HL-60 (cell line): ENCODE measurements around the gene PPM1A.

Experiments used
- DNase-seq, 2 experiments: peaks; one replicate each; pipeline ENCODE4 v3.0.0-alpha.2; 2010 to 2020; ENCODE audit warnings: low read depth in 1 of 2, low spot score in 1 of 2
- H3K27ac ChIP-seq: fragments of 250-450 bp; sonication (Bioruptor Pico); replicated peaks from 2 replicates; pipeline ENCODE4 v1.5.1; 2020; ENCODE audit warnings: mild to moderate bottlenecking, moderate library complexity
- H3K27me3 ChIP-seq: fragments of 250-450 bp; sonication (Bioruptor Pico); 2 replicates; pipeline ENCODE4 v1.5.1; 2021; ENCODE audit warnings: mild to moderate bottlenecking, moderate library complexity; ENCODE audit not compliant: insufficient read depth, poor library complexity, severe bottlenecking
- H3K4me3 ChIP-seq: replicated peaks from 2 replicates; pipeline ENCODE4 v1.5.1; 2011; ENCODE audit warnings: mild to moderate bottlenecking, control low read depth, low read length; ENCODE audit not compliant: insufficient read depth
- GABPA ChIP-seq: IDR thresholded peaks from 2 replicates; pipeline ENCODE4 v1.6.1; 2012; ENCODE audit warnings: low read depth
- POLR2AphosphoS5 ChIP-seq: IDR thresholded peaks from 2 replicates; pipeline ENCODE4 v1.6.1; 2012; ENCODE audit warnings: low read depth
- SPI1 ChIP-seq: IDR thresholded peaks from 2 replicates; pipeline ENCODE4 v1.6.1; 2012; ENCODE audit warnings: low read depth, mild to moderate bottlenecking, borderline replicate concordance
- TF ChIP-seq, protein P1 (sequence below): IDR thresholded peaks from 2 replicates; pipeline ENCODE4 v1.6.1; 2012; ENCODE audit warnings: low read depth; ENCODE audit not compliant: insufficient replicate concordance
- TF ChIP-seq, protein P2 (sequence below): IDR thresholded peaks from one replicate; pipeline ENCODE4 v1.5.1; 2011; ENCODE audit warnings: low read length, control low read depth, inconsistent platforms; ENCODE audit not compliant: insufficient read depth

PPM1A gene

DNA sequence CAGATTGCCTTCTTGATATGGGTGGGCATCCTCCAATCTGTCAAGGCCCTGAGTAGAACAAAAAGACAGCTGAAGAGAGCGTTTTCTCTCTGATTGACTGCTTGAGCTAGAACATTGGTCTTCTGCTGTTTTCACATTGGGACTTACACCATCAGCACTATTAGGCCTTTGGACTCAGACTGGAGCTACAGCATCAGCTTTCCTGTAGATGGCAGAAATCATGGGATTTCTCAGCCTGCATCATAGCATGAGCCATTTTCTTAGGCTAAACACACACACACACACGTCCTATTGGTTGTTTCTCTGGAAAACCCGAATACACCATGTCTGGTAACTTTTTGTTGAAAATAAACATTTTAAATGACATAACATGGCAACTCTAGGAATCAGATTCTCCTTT lies 15.8 kb upstream of the PPM1A start:
- TF ChIP-seq GABPA = no peak
- TF ChIP-seq, protein P1, sequence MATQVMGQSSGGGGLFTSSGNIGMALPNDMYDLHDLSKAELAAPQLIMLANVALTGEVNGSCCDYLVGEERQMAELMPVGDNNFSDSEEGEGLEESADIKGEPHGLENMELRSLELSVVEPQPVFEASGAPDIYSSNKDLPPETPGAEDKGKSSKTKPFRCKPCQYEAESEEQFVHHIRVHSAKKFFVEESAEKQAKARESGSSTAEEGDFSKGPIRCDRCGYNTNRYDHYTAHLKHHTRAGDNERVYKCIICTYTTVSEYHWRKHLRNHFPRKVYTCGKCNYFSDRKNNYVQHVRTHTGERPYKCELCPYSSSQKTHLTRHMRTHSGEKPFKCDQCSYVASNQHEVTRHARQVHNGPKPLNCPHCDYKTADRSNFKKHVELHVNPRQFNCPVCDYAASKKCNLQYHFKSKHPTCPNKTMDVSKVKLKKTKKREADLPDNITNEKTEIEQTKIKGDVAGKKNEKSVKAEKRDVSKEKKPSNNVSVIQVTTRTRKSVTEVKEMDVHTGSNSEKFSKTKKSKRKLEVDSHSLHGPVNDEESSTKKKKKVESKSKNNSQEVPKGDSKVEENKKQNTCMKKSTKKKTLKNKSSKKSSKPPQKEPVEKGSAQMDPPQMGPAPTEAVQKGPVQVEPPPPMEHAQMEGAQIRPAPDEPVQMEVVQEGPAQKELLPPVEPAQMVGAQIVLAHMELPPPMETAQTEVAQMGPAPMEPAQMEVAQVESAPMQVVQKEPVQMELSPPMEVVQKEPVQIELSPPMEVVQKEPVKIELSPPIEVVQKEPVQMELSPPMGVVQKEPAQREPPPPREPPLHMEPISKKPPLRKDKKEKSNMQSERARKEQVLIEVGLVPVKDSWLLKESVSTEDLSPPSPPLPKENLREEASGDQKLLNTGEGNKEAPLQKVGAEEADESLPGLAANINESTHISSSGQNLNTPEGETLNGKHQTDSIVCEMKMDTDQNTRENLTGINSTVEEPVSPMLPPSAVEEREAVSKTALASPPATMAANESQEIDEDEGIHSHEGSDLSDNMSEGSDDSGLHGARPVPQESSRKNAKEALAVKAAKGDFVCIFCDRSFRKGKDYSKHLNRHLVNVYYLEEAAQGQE = no peak
- TF ChIP-seq POLR2AphosphoS5 = no peak
- TF ChIP-seq, protein P2, sequence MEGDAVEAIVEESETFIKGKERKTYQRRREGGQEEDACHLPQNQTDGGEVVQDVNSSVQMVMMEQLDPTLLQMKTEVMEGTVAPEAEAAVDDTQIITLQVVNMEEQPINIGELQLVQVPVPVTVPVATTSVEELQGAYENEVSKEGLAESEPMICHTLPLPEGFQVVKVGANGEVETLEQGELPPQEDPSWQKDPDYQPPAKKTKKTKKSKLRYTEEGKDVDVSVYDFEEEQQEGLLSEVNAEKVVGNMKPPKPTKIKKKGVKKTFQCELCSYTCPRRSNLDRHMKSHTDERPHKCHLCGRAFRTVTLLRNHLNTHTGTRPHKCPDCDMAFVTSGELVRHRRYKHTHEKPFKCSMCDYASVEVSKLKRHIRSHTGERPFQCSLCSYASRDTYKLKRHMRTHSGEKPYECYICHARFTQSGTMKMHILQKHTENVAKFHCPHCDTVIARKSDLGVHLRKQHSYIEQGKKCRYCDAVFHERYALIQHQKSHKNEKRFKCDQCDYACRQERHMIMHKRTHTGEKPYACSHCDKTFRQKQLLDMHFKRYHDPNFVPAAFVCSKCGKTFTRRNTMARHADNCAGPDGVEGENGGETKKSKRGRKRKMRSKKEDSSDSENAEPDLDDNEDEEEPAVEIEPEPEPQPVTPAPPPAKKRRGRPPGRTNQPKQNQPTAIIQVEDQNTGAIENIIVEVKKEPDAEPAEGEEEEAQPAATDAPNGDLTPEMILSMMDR = no peak
- TF ChIP-seq SPI1 = no peak
- no peak for DNase-seq
- Histone ChIP-seq H3K27me3 (no peaks in the 10 kb centered on the region), H3K27ac (no peak overlapping the region), H3K4me3 (no peak overlapping the region)

DNA sequence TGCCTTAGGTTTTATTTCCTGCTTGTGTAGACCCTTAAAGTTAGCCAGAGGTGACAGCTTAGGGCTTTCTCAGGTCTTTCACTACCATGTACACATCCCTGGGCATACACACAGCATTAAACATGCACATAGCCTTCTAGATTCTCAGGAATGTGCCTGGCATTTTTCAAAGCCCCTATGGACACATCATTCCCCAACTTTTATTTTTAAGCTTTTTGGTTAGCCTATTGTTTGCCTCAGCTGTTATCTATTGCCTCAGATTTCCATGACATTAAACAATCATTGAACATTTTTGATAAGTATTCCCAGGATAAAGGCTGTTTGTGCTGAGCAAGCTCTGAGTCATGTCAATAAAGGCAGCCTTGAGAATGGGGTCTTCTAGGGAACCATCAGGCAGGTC lies 15.1 kb upstream of the PPM1A start:
- no peak for DNase-seq
- no peak overlapping the region for H3K27ac ChIP-seq
- H3K4me3 ChIP-seq = no peak overlapping the region
- TF ChIP-seq SPI1 (no peak), GABPA (no peak), POLR2AphosphoS5 (no peak)
- TF ChIP-seq, protein P1 = no peak
- TF ChIP-seq, protein P2 = no peak
- H3K27me3 ChIP-seq = no peaks in the 10 kb centered on the region

DNA sequence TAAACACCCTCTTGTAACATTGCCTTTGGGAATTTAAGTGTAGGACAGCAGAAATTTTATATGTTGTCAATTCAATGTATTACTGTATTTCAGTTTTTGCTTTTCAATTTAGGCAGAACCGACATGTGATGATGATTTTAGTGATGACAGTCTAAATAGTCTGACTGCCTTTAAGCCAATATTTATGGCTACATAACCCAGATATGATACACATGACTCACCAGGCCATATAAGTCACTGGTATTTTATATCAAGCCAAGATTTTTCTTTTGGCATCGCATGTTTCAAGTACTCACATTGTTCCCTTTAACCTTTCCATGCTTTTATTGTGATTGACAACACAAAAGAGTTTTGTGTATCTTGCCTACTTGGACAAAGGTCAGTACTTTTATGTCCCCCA lies 13.6 kb upstream of the PPM1A start:
- Histone ChIP-seq H3K27ac (no peak overlapping the region), H3K4me3 (no peak overlapping the region), H3K27me3 (no peaks in the 10 kb centered on the region)
- no peak for TF ChIP-seq SPI1
- TF ChIP-seq, protein P1 = no peak
- no peak for TF ChIP-seq POLR2AphosphoS5
- TF ChIP-seq GABPA = no peak
- TF ChIP-seq, protein P2 = no peak
- DNase-seq = no peak
